Measurements from ENCODE around the gene RPL12.

RPL12 gene

DNA sequence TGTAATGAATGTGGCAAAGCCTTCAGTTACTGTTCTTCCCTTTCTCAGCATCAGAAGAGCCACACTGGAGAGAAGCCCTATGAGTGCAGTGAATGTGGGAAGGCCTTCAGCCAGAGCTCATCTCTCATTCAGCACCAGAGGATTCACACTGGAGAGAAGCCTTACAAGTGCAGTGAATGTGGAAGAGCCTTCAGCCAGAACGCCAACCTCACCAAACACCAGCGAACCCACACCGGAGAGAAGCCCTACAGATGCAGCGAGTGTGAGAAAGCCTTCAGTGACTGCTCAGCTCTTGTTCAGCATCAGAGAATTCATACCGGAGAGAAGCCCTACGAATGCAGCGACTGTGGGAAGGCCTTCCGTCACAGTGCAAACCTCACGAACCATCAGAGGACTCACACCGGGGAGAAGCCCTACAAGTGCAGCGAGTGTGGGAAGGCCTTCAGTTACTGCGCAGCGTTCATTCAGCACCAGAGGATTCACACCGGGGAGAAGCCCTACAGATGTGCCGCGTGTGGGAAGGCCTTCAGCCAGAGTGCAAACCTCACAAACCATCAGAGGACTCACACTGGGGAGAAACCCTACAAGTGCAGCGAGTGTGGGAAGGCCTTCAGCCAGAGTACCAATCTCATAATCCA lies 6.8 kb downstream of the RPL12 start:
- DNase-seq: no peak

DNA sequence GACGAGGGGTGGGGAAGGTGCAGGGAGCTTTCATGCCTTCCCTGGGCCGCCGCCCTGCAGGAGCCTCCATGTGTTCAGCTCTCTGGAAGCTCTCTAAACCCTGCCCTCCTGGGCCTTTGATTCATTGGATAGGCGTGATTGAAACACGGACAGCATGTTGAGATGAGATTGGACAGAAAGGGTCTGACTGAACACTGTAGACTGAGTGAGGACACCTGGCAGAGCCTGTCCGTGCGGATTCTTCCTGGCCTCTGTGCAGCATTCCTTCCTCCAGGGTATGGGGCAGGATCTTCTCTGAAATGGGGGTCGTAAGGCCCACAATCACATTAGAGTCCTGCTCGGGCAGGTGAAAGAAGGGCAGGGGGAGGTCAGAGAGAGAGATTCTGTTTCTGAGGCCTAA lies 12.8 kb downstream of the RPL12 start:
- no peak for DNase-seq

DNA sequence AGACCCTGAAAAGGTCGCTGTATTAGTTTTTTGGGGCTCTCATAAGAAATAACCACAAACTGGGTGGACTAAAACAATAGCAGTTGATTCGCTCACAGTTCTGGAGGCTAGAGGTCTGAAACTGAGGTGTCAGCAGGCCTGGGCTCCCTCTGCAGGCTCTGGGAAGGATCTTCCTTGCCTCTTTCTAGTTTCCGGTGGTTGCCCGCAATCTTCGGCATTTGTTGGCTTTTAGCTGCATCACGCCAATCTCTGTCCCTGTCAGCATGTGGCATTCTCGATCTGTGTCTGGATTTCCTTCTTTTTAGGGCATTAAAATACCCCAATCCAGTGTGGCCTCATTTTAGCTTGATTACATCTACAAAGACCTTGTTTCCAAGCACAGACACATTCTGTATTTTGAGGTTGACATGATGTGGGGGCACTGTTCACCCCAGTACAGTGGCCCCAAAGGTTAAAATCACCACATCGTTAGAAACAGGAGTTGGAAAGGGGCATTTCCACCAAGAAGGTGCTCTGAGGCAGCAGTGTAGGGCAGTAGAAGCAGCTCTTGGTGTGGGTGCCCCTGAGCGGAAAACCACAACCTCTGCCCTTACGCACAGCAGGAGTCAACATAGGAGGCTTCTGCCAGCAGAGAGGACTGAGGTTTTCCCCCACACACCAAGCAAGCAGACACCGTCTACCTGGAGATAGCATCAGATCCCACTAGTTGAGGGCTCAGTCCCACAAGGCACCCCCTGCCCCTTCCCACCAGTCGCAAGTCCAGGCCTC lies 13.5 kb downstream of the RPL12 start:
- no peak for DNase-seq

DNA sequence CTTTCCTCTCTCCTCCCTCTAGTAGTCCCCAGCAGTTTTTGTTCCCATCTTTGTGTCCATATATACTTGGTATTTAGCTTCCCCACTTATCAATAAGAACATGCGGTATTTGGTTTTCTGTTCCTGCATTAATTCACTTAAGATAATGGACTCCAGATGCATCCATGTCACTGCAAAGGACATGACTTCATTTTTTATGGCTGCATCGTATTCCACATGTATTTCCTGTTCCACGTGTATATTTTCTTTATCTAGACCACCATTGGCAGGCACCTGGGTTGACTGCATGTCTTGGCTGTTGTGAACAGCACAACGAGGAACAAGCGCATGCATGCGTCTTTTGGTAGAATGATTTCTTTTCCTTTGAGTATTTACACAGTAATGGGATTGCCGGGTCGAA lies 20.8 kb downstream of the RPL12 start:
- no peak for DNase-seq

DNA sequence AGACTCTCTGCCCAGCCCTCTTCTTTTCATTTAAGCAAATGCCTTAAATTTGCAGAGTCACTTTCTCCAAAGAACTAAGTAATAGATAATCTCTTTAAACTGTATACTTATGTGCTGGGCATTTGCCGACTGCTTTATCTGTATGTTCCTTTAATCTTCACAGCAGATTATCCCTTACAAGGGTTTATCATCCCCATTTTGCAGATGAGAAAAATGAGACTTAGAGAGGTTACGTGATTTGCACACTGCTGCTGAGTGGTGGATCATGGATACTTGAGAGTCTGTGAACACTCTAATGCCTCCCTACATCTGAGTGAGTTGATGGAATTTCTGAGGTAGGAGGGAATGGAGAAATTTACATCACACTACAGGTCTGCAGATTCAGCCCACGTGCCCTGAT lies 22.9 kb downstream of the RPL12 start:
- no peak for DNase-seq

DNA sequence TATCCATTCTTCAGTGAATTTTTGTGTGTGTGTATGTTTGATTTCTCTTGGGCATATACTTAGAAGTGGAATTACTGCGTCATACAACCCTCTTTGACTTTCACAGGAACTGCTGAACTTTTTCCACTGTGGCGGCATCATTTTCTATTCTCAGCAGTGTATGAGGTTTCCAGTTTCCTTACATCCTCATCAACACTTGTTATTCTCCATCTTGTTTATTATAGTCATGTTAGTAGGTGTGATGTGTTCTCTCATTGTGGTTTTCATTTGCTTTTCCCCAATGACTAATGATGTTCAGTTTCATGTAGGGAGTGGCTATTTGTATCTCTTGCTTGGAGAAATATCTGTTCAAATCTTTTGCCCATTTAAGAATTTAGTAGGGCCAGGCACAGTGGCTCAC lies 24.4 kb downstream of the RPL12 start:
- DNase-seq: no peak

DNA sequence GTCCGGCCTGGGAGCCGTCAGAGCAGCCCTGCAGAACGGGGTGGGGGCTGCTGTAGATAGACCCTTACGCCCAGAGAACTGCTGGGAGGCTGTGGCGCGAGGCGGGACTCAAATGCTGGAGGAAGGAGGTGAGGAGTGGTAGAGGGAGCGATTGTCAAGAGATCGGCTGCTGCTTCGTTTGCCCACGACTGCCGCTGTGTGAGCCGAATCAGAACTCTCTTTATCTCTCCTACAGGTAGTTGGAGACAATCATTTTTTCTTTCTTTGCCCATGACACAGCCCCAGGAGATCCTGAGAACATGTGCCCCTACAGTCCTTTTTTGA lies 26.6 kb downstream of the RPL12 start:
- peak in 1 of 58 donors; percentile 65 for DNase-seq

DNA sequence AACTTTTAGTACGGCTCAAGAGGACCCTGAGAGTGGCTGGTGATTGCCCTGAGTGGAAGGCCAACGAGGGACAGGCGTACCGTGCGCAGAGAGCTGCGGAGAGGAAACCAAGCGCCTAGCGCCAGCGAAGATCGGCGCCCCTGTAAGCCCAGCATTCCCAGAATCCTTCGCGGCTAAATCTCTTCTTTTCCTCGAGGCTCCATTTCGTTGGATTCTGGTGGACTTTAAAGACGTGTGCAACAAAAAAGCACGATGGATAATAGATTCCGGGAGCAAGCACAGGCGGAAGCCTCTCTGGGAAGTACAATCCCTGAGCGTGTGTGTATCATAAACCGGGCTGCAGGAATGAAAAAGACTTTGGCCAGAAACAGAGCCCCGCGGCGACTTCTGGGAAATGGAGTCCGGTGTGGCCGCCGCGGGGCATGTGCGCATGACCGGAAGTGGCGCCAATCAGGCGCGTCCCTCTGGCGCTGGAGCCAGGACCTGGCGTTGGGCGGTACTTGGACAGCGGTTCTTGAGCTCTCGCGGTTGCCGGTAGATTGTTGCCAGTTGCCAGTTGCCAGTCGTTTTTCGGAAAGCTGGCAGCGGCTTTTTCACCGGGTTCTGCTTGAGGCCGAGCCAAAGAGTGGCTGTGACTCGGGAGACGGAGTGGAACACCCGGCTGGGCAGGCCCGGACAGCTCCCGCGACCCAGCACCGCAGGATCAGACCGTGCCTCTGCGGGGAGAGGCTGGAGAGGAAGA lies 27.1 kb downstream of the RPL12 start, which contains the start of gene ZNF79:
TSS of gene ZNF79 (plus strand) at position 449 of the 742 bp plus-strand sequence. CDS start 406 bp downstream, outside the sequence.
- peak; percentile 26 to 94 (median 89) for DNase-seq

DNA sequence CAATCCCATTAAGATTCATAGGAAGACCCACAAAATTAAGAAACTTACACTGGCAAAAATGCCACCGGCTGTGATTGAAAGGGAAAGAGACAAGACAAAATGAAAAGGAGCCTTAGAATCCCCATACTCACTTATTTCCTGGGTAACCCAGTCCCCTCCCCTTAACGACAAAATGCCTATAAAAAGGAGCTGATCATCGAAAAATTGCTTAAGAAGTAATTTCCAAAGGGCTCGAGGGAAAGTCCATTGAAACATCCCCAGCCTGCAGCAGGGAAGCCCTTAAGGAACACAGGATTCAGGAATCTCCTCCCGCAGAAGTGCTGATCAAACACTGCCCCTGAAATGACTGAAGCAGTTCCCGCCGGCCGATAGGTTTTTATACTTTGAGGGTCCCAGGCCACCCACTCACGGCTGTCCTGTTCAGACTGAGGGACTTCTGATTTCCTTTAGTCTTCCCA lies 27.7 kb downstream of the RPL12 start:
- no peak for DNase-seq

DNA sequence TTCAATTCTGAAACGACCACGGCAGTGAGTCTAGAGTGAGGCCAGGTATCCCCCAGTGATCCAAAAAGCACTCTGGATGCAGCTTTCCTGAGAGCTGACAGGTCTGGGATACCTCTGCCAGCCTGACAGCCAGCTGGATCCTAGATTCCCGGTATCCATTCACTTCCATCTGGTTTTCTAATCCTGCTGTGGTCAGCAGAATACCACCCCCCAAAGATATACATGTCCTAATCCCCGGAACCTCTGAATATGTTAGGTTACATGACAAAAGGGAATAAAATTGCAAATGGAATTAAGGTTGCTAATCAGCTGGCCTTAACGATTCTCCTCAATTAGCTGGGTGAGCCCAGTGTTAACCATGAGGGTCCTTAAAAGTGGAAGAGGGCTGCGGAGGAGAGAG lies 28.4 kb downstream of the RPL12 start:
- DNase-seq: no peak

DNA sequence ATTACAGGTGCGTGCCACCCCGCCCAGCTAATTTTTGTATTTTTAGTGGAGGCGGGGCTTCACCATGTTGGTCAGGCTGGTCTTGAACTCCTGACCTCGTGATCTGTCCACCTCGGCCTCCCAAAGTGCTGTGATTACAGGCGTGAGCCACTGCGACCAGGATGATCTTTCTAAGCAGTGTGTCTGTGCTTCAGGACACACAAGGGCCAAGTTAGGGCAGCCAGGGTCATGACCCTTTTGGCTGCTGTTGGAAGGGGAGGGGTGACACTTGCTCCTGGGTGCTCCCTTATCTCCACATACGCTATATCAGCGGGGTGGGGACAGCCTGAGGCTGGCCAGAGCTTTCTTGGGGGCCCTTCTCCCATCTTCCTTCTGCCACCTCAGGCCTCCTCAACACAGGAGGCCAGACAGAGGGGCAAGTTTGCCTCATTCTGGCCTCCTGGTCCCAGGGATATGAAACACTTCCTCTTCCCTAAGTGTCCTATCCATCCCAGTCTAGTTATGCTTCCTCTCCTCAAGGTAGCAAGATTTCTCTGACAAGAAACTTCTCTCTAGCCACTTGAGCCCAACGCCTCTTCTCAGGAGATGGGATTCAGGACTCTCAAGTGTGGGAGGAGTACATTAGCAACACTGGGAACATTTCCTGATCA lies 28.9 kb downstream of the RPL12 start:
- DNase-seq: no peak

DNA sequence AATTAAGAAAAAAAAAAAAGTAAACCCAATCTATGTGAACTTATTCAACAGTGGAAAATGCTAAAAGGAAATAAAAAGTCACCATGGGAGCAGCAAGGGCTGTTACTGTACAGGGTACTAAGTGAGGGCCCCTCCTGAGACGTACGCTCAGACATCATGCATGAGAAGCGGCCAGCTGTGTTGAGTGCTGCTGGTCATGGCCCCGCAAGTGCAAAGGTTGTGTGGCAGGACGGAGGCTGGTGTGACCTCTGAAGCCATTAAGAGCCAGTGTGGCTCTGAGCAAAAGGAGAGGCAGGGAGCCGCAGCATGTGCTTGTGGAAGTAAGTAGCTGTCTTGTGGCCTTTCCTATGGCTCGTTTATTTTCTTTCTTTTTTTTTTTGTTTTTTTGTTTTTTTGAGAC lies 30.1 kb downstream of the RPL12 start:
- no peak for DNase-seq

DNA sequence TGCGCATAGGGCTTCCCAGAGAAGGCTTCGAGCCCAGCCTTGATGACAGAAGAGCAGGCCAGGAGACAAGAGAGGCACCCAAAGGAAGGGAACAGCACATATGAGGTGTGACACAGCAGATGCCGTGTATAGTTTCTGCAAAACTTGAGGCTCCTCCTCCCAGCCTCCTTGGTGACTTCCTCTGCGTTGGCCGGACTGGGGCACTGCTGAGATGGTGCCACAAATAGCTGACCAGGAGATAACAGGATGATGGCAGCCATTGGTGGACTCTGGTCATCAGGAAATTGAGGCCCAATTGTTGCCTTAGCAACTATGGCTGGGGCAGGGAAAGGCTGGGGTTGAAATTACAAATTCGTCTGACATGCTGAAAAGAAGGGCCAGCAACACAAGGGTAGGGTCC lies 31.9 kb downstream of the RPL12 start:
- no peak for DNase-seq

DNA sequence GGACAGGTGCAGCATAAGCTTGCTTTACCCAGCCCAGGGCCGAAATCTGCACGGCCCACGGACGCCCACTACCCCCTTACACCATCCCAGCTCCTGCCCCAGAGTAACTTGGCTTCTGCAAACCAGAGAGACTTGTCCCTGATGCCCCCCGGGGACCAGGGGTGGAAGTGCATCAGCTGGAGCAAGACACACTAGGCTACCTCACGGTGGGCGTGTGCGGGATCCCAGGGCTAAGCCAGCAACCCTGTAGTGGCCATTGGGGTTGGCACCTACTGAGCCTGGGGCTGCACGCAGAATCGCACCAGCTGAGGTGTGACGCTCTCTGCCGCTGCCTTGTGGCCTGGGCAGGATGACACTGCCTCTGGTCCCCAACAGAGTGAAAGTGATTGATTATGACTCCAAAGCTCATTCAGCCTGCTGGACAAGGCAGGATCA lies 33.2 kb downstream of the RPL12 start:
- DNase-seq: peak in 2 of 58 donors; percentile 18 to 47

DNA sequence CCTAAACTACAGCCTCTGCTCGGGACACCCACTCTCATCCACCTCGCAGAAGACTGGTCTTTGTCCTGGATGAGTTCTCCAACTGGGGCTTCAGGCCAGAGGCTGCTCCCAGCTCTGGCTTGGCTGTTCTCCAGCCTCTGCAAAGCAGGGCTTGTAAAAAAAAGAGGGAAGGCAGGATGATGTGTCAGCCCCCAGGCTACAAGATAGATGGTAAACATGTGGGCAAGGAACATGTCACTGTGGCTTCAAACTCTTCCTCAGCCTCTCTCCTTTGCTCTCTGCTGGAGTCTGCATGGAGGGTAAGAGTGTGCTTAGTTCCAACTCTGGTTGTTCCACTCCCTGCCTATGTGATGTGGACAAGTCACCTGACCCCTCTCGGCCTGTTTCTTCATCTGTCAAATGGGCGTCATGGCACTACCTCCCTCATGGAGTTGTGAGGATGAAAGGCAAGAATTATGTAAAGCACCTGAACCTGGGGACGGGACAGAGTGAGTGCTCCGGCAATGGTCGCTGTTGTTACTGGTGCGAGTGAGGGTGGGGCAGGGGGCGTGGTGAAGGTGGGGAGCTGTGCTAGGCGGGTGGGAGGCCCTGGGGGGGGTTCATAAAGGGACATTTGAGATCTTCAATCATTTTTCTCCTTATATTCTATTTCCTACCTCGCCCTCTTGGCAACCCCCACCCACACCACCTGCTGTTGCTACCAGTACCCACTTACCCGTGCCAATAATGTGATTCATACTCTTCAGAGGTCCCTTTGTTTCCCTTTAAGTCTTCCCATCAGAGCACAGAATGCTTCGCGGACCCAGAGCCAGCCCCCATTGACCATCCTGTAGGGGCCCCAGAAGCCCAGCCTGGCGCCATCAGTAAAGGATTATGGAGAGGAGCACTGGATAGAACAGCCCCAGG lies 33.8 kb downstream of the RPL12 start:
- peak in 1 of 58 donors; percentile 45 for DNase-seq

DNA sequence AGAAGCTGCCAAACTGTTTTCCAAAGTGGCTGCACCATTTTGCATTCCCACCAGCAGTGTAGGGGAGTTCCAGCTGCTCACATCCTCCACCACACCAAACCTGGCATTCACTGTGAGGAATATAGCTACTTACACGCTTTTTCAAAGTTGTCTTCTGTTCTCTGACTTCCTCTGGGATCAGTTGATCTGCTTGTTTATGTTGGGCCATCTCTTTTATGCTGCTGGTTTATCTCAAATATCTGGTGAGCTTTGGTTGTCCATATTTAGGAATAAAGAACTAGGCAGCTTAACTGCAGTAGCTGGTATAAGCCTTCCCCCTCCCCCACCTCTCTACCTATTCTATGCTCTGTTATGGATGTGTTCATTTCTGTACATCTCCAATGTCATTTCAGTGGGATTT lies 35.5 kb downstream of the RPL12 start:
- DNase-seq: no peak

DNA sequence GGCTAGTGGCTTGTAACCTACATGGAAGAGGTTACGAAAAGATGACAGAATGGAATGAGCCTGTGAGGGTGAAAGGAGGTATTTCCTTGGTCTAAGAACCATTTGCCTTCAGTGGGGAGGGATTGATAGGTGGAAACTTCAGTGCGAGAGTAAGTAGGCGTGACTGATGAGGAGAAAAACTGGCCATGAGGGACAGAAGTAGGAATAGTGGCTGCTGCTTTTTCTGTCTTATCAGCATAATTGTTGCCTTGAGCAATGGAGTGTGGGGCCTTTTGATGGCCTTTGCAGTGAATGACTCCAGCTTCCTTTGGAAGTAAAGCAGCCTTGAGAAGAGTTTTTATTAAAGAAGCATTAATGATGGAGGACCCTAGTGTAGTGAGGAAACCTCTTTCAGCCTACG lies 36.1 kb downstream of the RPL12 start:
- DNase-seq: no peak

DNA sequence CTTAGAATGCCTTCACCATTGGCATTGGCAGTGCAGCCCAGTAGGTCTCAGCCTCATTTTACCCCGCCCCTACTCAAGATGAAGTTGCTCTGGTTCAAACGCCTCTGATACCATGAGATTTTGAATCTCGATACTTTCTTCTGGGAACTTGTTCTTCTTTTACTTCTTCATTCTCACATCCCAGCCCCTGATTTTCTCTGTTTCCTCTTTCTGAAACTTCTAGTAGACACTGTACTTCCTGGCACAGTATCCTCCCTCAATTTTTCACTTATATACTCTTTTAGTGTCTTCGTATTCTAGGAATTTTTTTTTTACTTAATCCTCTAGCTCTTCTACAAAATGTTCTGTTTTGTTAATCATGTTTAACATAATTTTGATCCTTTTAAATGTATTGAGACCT lies 40.1 kb downstream of the RPL12 start:
- DNase-seq: no peak

DNA sequence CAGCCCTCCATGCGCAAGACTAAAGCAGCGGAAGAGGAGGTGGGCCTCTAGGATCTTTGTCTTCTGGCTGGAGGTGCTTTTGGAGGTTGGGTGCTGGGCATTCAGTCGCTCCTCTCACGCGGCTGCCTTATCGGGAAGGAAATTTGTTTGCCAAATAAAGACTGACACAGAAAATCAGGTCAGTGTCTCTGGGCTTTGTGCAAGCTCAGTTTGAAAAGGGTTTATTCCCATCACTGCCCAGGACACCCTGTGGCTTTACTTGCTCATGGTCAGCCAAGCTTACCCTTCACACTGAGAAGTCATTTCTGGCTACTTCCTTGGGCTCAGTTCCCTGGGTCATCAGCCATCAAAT lies 43.7 kb downstream of the RPL12 start:
- DNase-seq: no peak

DNA sequence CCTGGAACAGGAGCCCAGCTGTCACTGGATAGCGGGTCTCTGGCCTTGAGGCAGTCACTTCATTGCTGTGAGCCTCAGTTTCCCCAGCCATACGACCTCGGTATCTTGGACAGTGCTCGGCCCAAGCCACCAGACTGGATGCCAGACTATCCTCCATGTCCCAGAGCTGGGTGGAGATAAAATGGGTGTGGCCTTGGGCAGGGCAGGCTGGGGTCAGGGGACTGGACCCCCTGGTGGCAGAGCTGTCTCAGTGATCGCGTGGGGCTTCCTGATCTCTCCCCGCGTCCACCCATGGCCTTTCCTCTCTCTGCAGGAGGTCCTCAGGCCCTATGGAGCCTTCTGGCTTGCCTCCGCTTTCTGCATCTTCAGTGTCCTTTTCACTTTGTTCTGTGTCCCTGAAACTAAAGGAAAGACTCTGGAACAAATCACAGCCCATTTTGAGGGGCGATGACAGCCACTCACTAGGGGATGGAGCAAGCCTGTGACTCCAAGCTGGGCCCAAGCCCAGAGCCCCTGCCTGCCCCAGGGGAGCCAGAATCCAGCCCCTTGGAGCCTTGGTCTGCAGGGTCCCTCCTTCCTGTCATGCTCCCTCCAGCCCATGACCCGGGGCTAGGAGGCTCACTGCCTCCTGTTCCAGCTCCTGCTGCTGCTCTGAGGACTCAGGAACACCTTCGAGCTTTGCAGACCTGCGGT lies 44.3 kb downstream of the RPL12 start:
- DNase-seq: no peak
